Suppressor macrophage treated with lipopolysaccharide for 1 hour (primary cell): Measurements from ENCODE around the gene IFT22.

Source experiments
- DNase-seq, 3 donors: peaks; one replicate each; pipeline ENCODE4 v3.0.0-alpha.2; 2020 to 2022

IFT22 gene

DNA sequence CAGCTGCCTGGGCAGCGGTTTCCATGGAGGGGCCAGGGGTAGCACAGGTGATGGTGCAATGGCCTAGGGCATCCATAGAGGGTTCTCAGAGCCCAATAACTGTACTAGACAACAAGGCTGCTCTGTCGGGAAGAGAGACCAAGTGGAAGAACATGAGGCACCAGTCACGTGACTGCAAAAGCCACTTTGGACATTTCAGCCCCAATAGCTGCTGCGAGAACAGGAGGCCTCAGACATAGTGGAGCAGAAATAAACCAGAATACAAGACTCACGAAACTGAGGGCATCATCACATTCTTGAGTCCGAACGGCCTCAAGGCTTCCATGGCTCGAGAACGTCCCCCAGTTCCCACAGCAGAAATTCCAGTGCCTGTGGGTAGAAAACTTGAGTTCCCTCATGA is 44.5 kb downstream of the IFT22 start:
- DNase-seq: no peak

DNA sequence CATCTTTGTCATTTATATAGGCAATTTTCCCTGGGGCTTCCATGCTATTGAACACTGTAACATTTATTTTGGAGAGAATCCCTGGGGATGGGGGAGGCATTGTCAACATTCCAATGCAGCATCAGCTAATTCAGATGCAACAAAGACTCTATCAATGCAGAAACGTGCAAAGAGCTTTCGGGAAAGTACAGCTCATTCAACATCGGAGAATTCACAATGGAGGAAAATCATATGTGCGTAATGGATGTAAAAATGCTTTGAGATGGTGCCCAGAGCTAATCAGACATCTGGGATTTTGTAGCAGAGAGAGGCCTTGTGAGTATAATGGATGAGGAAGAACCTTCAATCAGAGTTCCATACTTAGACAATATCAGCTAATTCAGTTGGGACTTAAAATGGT is 48.4 kb downstream of the IFT22 start:
- no peak for DNase-seq

DNA sequence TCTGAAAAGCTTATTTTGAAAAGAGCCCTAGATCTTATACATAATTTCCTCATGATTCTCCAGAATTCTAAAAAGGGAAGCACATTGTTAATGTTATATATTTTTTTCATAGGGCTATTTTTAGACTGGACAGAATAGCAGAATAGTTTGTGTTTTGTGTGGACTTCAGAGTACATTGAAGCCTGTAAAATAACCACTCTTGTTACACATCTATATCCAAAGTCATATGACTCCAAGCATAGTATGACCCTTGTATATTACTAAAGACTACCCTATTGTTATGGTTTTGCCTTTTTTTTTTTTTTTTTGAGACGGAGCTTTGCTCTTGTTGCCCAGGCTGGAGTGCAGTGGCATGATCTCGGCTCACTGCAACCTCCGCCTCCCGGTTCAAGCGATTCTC is 50.6 kb downstream of the IFT22 start:
- no peak for DNase-seq

DNA sequence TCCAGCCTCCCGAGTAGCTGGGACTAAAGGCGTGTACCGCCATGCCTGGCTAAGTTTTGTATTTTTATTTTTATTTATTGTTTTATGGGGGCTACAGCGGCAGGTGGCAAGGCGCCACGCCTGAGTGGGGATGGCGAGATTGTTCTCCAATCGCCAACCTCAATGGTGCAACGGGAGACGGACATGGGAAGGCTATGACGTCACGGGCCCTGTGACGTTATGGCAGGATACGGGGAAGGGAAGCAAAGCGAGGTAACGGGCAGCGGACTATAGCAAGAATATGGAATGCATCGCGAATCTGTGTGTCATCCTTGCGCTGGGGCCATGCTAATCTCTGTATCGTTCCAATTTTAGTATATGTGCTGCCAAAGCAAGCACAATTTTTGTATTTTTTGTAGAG is 51.9 kb downstream of the IFT22 start:
- no peak for DNase-seq

DNA sequence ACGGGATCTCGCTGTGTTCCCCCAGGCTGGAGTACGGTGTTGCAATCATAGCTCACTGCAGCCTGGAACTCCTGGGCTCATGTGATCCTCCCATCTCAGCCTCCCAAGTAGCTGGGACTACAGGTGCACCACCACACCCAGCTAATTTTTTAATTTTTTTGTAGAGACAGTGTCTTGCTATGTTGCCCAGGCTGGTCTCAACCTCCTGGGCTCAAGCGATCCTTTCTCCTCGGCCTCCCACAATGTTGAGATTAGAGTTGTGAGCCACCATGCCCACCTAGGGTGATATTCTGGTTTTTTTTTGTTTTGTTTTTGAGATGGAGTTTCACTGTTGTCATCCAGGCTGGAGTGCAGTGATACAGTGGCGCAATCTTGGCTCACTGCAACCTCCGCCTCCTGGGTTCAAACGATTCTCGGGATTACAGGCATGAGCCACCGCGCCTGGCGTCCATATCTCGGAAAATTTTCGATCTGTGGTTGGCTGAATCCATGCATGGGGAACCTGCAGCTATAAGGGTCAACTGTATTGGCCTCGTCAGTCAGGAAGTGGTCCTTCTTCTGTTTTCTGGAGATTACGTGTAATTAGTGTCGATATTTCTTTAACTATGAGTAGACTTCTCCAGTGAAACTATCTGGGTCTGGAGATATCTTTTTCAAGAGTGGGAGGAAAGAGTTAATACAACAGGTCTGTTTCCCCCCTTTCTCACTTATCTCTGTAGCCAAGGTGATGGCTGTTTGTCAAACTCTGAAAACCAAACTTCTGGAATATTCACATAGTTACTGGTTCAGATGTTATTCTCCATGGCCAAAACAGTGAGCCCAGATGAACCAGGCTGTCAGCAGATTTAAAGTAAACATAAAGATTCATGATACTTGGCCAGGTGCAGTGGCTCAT is 55.7 kb downstream of the IFT22 start:
- no peak for DNase-seq

DNA sequence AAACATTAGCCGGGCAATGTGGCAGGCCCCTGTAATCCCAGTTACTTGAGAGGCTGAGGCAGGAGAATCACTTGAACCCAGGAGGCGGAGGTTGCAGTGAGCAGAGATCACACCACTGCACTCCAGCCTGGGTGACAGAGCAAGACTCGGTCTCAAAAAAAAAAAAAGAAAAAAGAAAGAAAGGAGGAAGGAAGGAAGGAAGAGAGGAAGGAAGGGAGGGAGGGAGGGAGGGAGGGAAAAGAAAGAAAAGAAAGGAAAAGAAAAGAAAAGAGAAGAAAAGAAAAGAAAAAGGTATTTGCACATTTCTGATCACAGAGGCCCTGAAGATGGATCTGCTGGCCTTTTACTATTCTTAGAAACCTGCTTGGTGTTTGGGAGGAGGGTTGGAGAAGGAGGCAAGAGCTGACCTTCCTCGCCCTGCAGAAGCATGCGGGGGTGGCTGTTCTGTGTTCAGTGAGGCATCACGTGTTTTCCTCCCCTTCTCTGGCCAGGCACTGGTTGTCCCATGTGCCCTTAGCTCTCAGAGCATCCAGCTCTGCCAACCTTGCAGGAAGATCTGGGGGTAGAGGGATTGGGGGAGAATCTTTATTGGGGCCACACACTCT is 57.4 kb downstream of the IFT22 start:
- DNase-seq: peak in 2 of 3 donors; percentile 33 to 48
